MCF 10A (cell line): ENCODE data around the gene TRIM27. TPM values are rescaled to one million over a fixed set of nuclear protein-coding genes. Genes with fewer than 3 reads are reported as not detected.

Experiments used
- BruUV-seq: library from RNA; stranded (reverse); fragments of 400-500 nt; replicated peaks from 2 replicates; lab custom pipeline; 2021; lab: Mats Ljungman, UMichigan
- CTCF ChIA-PET: fragments of 300-600 bp; sonication (Branson Sonifier 250); formaldehyde crosslinking; extraction: SDS; loops from one replicate; lab custom pipeline; 2021; ENCODE audit warnings: antibody characterized with exemption, inconsistent platforms; lab: Yijun Ruan, JAX
- POLR2A ChIA-PET: fragments of 300-600, 350-650 bp; sonication (Branson Sonifier 250); formaldehyde crosslinking; extraction: SDS; loops from one replicate; lab custom pipeline; 2020; ENCODE audit warnings: antibody characterized with exemption, inconsistent platforms; lab: Yijun Ruan, JAX
- DNase-seq: peaks from one replicate; pipeline ENCODE4 v3.0.0-alpha.2; 2018; ENCODE audit not compliant: unreplicated experiment
- H3K27ac Mint-ChIP-seq: one replicate; pipeline ENCODE4 v1.8.0; 2022; ENCODE audit warnings: mild to moderate bottlenecking, low read depth, mixed read lengths; ENCODE audit not compliant: unreplicated experiment
- H3K27me3 Mint-ChIP-seq: one replicate; pipeline ENCODE4 v1.8.0; 2022; ENCODE audit warnings: mixed read lengths; ENCODE audit not compliant: insufficient read depth, unreplicated experiment
- H3K36me3 Mint-ChIP-seq: one replicate; pipeline ENCODE4 v1.8.0; 2022; ENCODE audit warnings: mild to moderate bottlenecking, moderate library complexity, mixed read lengths; ENCODE audit not compliant: insufficient read depth, unreplicated experiment
- H3K4me1 Mint-ChIP-seq: one replicate; pipeline ENCODE4 v1.8.0; 2022; ENCODE audit warnings: mixed read lengths; ENCODE audit not compliant: insufficient read depth, unreplicated experiment
- H3K4me3 Mint-ChIP-seq: one replicate; pipeline ENCODE4 v1.8.0; 2022; ENCODE audit warnings: mild to moderate bottlenecking, moderate library complexity, mixed read lengths; ENCODE audit not compliant: unreplicated experiment
- H3K9me3 Mint-ChIP-seq: one replicate; pipeline ENCODE4 v1.8.0; 2022; ENCODE audit warnings: mixed read lengths; ENCODE audit not compliant: unreplicated experiment
- intact Hi-C: fragments of 100-400 bp; cut with micrococcal nuclease; formaldehyde crosslinking; loops from 2 replicates; pipeline ENCODE4 v1.14.1; 2022
- total RNA-seq: library from RNA; stranded (reverse); gene quantifications from 2 replicates; pipeline ENCODE4 v1.2.3, GENCODE V29; 2022
- TF ChIP-seq, protein P1 (sequence below): fragments of 200-600 bp; IDR thresholded peaks from one replicate; pipeline ENCODE4 v1.8.0; 2022; ENCODE audit warnings: antibody characterized with exemption, mild to moderate bottlenecking; ENCODE audit not compliant: unreplicated experiment

The TRIM27 gene
- total RNA-seq, 1 experiment from 2014 or later = 68.9 TPM

DNA sequence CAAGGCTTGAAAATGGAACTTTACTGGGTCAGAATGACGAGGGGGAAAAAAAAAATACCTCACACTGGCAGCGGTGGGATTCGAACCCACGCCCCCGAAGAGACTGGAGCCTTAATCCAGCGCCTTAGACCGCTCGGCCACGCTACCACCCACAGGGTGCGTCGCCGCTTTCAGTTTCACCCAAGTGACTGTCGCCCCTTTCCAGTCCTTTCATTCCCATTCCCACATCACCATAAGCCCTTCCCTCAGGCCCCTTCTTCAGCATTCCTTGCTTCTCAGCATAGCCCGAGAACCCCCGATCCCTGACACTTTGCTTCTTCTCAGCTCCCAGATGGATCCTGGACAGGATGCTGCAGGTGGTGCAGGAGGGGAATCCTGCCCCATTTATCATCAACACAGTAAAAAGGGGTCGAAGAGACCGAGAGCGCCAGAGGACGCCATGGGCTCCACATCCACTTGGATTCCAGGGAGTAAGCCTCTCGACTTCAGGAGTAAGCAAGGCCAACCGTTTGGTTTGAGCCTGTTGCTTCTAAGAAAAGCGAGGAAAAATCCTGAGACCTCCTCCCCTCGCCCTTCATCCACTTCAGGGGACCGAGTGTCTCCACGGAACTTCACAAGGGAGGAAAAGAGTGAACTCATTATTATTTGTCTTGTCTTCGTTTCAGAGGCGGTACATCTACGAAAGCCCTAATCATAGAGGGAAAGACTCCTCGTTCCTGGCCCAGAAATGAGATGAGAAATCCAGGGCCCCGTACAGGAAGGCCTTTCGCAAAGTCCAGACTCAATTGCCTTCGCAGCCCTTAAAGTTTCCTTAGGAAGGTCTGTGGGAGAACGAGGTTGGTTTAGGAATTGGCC lies 20.0 kb upstream of the TRIM27 start:
- H3K27ac Mint-ChIP-seq = peak overlapping the region; percentile 37
- H3K36me3 Mint-ChIP-seq = peaks cover 25% of the 10 kb centered on the region
- BruUV-seq = TSS peak; percentile 86
- H3K9me3 Mint-ChIP-seq = no peaks in the 10 kb centered on the region
- intact Hi-C loops = loop anchor here (5.0 kb wide), 1 partner anchor 201 kb away; no protein-coding TSS in a partner anchor
- H3K27me3 Mint-ChIP-seq = no peaks in the 10 kb centered on the region
- POLR2A ChIA-PET = interaction anchor here (0.8 kb wide), 1 partner anchor 41 kb away, joined by 3 read pairs; no protein-coding TSS in a partner anchor
- CTCF ChIA-PET = no interaction called here
- peak; percentile 78 for DNase-seq
- H3K4me1 Mint-ChIP-seq = peaks cover 14% of the 10 kb centered on the region
- H3K4me3 Mint-ChIP-seq = peak overlapping the region; percentile 71
- TF ChIP-seq, protein P1, sequence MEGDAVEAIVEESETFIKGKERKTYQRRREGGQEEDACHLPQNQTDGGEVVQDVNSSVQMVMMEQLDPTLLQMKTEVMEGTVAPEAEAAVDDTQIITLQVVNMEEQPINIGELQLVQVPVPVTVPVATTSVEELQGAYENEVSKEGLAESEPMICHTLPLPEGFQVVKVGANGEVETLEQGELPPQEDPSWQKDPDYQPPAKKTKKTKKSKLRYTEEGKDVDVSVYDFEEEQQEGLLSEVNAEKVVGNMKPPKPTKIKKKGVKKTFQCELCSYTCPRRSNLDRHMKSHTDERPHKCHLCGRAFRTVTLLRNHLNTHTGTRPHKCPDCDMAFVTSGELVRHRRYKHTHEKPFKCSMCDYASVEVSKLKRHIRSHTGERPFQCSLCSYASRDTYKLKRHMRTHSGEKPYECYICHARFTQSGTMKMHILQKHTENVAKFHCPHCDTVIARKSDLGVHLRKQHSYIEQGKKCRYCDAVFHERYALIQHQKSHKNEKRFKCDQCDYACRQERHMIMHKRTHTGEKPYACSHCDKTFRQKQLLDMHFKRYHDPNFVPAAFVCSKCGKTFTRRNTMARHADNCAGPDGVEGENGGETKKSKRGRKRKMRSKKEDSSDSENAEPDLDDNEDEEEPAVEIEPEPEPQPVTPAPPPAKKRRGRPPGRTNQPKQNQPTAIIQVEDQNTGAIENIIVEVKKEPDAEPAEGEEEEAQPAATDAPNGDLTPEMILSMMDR = no peak

DNA sequence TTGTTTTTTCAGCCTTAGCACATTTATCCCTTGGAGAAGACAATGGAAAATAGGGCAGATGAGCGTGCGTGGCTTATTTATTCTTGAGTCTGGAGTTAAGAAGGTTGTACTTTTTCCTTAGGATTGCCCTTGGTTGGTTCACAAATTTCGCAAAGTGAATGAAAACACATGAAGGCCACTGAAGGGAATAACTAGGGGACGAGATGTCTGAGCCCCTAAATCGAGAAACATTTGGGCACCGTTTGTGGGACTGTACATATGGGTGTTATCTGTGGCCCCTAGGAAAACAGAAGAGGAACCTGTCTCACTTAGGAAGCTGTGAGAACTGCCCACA lies 19.4 kb upstream of the TRIM27 start:
- BruUV-seq = no TSS peak

GRCh38 chr6:28941684-28942448 lies 18.1 kb upstream of the TRIM27 start:
- H3K4me1 Mint-ChIP-seq = peaks cover 7% of the 10 kb centered on the region
- peak overlapping the region; percentile 83 for H3K4me3 Mint-ChIP-seq
- no peaks in the 10 kb centered on the region for H3K27me3 Mint-ChIP-seq
- ChIA-PET CTCF (interaction anchor here (0.6 to 5.0 kb wide), 3 partner anchors 19 to 208 kb away, joined by 3 to 27 read pairs (median 8); no protein-coding TSS in a partner anchor), POLR2A (interaction anchor here (1.0 to 12.1 kb wide), 6 partner anchors 19 to 104 kb away, joined by 4 to 166 read pairs (median 22); partner anchors contain the start of gene TRIM27)
- peaks cover 25% of the 10 kb centered on the region for H3K36me3 Mint-ChIP-seq
- H3K27ac Mint-ChIP-seq = peak overlapping the region; percentile 57
- TF ChIP-seq, protein P1 = no peak
- DNase-seq = no peak
- intact Hi-C loops = loop anchor here (1.0 to 5.0 kb wide), 6 partner anchors 11 to 200 kb away; no protein-coding TSS in a partner anchor
- BruUV-seq = no TSS peak
- no peaks in the 10 kb centered on the region for H3K9me3 Mint-ChIP-seq

More for the DNA sequence above, 19.4 kb upstream of the TRIM27 start:
- TF ChIP-seq, protein P1 = no peak
- no peak for DNase-seq
- POLR2A ChIA-PET = interaction anchor here (0.8 kb wide), 1 partner anchor 42 kb away, joined by 3 read pairs; no protein-coding TSS in a partner anchor
- CTCF ChIA-PET = no interaction called here
- peak overlapping the region; percentile 71 for H3K4me3 Mint-ChIP-seq
- no peaks in the 10 kb centered on the region for H3K9me3 Mint-ChIP-seq
- intact Hi-C loops = loop anchor here (5.0 kb wide), 1 partner anchor 201 kb away; no protein-coding TSS in a partner anchor
- H3K36me3 Mint-ChIP-seq = peaks cover 25% of the 10 kb centered on the region
- H3K27ac Mint-ChIP-seq = no peak overlapping the region
- H3K4me1 Mint-ChIP-seq = peaks cover 14% of the 10 kb centered on the region
- no peaks in the 10 kb centered on the region for H3K27me3 Mint-ChIP-seq
